ENCODE results near the gene ISL2.

- TF ChIP-seq YY1 (IDR thresholded peaks at IDR 0.05; ENCODE audit: insufficient read depth, insufficient read length) (no peak), ZNF274 (IDR thresholded peaks at IDR 0.05; ENCODE audit: low read depth, low read length) (no peak)
Observed at GRCh38 chr15:76321171-76321570, 15.4 kb upstream of the ISL2 start.
